ENCODE results near the gene PLCD4.

The PLCD4 gene

GRCh38 chr2:218679119-218679518, 71.4 kb downstream of the PLCD4 start:
- Histone ChIP-seq H3K9ac (ENCODE audit: low read length) (no peak overlapping the region), H3K27ac (ENCODE audit: low read depth, low read length) (no peak overlapping the region), H3K36me3 (ENCODE audit: insufficient read depth, low read length) (peaks cover 30% of the 10 kb centered on the region), H3K4me3 (ENCODE audit: low read depth in 1 of 2, low read length in 2 of 2) (no peak overlapping the region), H3K9me3 (ENCODE audit: low read length) (no peaks in the 10 kb centered on the region), H3K27me3 (ENCODE audit: control insufficient read depth in 1 of 2, insufficient read depth in 2 of 2, low read length in 2 of 2) (no peaks in the 10 kb centered on the region), H3K4me1 (ENCODE audit: insufficient read depth, low read length) (no peaks in the 10 kb centered on the region)

- H3K4me1 ChIP-seq (ENCODE audit: insufficient read depth, low read length), result no peaks in the 10 kb centered on the region
- H3K9me3 ChIP-seq (ENCODE audit: low read length), result no peaks in the 10 kb centered on the region
- H3K27me3 ChIP-seq (ENCODE audit: control insufficient read depth in 1 of 2, insufficient read depth in 2 of 2, low read length in 2 of 2), result no peaks in the 10 kb centered on the region
- peaks cover 30% of the 10 kb centered on the region for H3K36me3 ChIP-seq (ENCODE audit: insufficient read depth, low read length)
- H3K9ac ChIP-seq (ENCODE audit: low read length), result no peak overlapping the region
- H3K4me3 ChIP-seq (ENCODE audit: low read depth in 1 of 2, low read length in 2 of 2), result no peak overlapping the region
- H3K27ac ChIP-seq (ENCODE audit: low read depth, low read length), result no peak overlapping the region
These were observed 72.4 kb downstream of the PLCD4 start for GRCh38 chr2:218680061-218680460.

Data from muscle layer of colon (tissue), 2 donors.